ENCODE measurements around the gene TTC21B. TPM values are rescaled to one million over a fixed set of nuclear protein-coding genes. Genes with fewer than 3 reads are reported as not detected.

Gene TTC21B
- total RNA-seq, 2 experiments from 2014 or later: 26.2 to 29.8 TPM

DNA sequence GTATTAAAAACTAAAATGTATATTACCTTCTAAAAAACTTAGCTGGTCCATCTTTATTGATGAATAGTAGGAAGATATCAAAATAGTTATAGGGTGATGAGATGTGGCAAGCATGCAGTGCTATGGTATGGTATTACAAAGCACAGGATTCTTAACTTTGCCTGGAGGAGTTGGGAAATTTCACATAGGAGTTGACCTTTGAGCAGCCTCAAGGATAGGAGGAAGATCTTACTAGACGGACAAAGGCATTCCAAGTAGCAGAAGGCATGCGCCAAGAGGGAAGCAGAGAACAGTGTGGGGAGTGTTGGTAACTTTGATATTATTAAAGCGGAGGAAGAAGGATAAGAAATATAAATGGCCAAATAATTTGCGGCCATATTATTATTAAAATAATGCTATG, 60.0 kb downstream of the TTC21B start:
- no peaks in the 10 kb centered on the region for H3K79me2 ChIP-seq (ENCODE audit: insufficient read depth, low read depth, low read length)
- no peak overlapping the region for H3K27ac ChIP-seq (ENCODE audit: low read depth, low read length, poor library complexity, severe bottlenecking)
- no peak overlapping the region for H3K4me3 ChIP-seq (ENCODE audit: low read depth, low read length, poor library complexity, severe bottlenecking)
- H3K4me1 ChIP-seq (ENCODE audit: insufficient read depth, low read length, poor library complexity, severe bottlenecking): peaks cover 20% of the 10 kb centered on the region
- no peak overlapping the region for H3K4me2 ChIP-seq (ENCODE audit: low read length)
- H3K9me3 ChIP-seq (ENCODE audit: low read length): no peaks in the 10 kb centered on the region
- no peak for DNase-seq (ENCODE audit: low spot score)
- TF ChIP-seq EZH2phosphoT487 (IDR thresholded peaks at IDR 0.05; ENCODE audit: borderline replicate concordance, low read depth, low read length): no peak
- TF ChIP-seq CTCF (conservative IDR thresholded peaks at IDR 0.05; ENCODE audit: low read length): no peak
- H3K36me3 ChIP-seq (ENCODE audit: insufficient read depth, low read length): peaks cover 76% of the 10 kb centered on the region
- H2AFZ ChIP-seq (ENCODE audit: low read length): no peak overlapping the region
- ChIA-PET CTCF (ENCODE audit: unreplicated experiment) (no interaction called here), POLR2A (interaction anchor here (0.7 to 1.4 kb wide), 4 partner anchors 10 to 34 kb away, joined by 3 to 5 read pairs (median 3); no protein-coding TSS in a partner anchor)
- intact Hi-C loops (cut with micrococcal nuclease; ENCODE audit: unreplicated experiment): no loop called here
- 0 out of 2 replicates have a peak, but pooled peaks cover 3% of the 10 kb centered on the region for H4K20me1 ChIP-seq (ENCODE audit: insufficient read depth, low read length)
- BruUV-seq (replicated peaks): no TSS peak
- no peaks in the 10 kb centered on the region for H3K9me2 ChIP-seq (ENCODE audit: insufficient read depth, low read length)

DNA sequence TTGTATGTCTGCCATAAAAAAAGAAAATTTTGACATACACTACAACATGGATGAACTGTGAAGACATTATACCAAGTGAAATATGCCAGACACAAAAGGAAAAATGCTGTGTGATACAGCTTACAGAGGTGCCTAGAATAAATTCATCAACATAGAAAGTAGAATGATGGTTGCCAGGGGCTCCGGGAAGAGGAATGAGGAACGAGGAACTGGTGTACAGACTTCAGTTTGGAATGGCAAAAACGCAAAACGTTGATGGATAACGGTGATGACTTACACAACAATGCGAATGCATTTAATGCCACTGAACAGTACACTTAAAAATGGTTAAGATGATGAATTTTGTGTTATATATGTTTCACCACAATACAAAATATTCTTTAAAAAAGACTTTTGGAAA, 61.0 kb downstream of the TTC21B start:
- Histone ChIP-seq H3K4me2 (ENCODE audit: low read length) (no peak overlapping the region), H2AFZ (ENCODE audit: low read length) (no peak overlapping the region), H4K20me1 (ENCODE audit: insufficient read depth, low read length) (no peaks in the 10 kb centered on the region), H3K4me3 (ENCODE audit: low read depth, low read length, poor library complexity, severe bottlenecking) (no peak overlapping the region), H3K79me2 (ENCODE audit: insufficient read depth, low read depth, low read length) (no peaks in the 10 kb centered on the region), H3K36me3 (ENCODE audit: insufficient read depth, low read length) (peaks cover 72% of the 10 kb centered on the region), H3K9me3 (ENCODE audit: low read length) (no peaks in the 10 kb centered on the region), H3K4me1 (ENCODE audit: insufficient read depth, low read length, poor library complexity, severe bottlenecking) (peaks cover 14% of the 10 kb centered on the region), H3K9me2 (ENCODE audit: insufficient read depth, low read length) (no peaks in the 10 kb centered on the region), H3K27ac (ENCODE audit: low read depth, low read length, poor library complexity, severe bottlenecking) (no peak overlapping the region)
- DNase-seq (ENCODE audit: low spot score): no peak
- ChIA-PET CTCF (ENCODE audit: unreplicated experiment) (no interaction called here), POLR2A (interaction anchor here (1.0 to 1.2 kb wide), 2 partner anchors 10 to 11 kb away, joined by 3 to 4 read pairs; no protein-coding TSS in a partner anchor)
- intact Hi-C loops (cut with micrococcal nuclease; ENCODE audit: unreplicated experiment): no loop called here
- no TSS peak for BruUV-seq (replicated peaks)
- TF ChIP-seq CTCF (conservative IDR thresholded peaks at IDR 0.05; ENCODE audit: low read length): no peak

DNA sequence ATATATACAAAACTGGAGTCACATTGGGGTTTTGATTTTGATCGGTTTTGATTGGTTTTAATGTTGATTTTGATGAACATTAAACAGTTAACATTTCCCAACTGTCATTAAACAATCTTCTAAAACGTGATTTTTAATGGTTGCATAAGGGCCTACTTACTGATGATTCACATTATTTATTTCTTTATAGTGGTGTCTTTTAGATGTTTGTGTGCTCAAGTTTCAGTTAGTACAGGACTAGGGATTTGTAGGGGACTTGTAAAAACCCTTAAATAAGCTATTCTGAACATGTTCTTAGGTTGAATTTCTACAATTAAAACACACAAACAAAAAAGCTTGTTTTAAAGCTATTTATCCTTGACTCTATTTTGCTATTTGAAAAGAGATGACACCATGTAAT, 61.6 kb downstream of the TTC21B start:
- DNase-seq (ENCODE audit: low spot score): no peak
- Histone ChIP-seq H3K9me3 (ENCODE audit: low read length) (no peaks in the 10 kb centered on the region), H2AFZ (ENCODE audit: low read length) (no peak overlapping the region), H3K9me2 (ENCODE audit: insufficient read depth, low read length) (no peaks in the 10 kb centered on the region), H3K4me2 (ENCODE audit: low read length) (no peak overlapping the region), H3K36me3 (ENCODE audit: insufficient read depth, low read length) (peaks cover 67% of the 10 kb centered on the region), H3K4me1 (ENCODE audit: insufficient read depth, low read length, poor library complexity, severe bottlenecking) (peaks cover 9% of the 10 kb centered on the region), H3K79me2 (ENCODE audit: insufficient read depth, low read depth, low read length) (no peaks in the 10 kb centered on the region), H3K4me3 (ENCODE audit: low read depth, low read length, poor library complexity, severe bottlenecking) (no peak overlapping the region), H4K20me1 (ENCODE audit: insufficient read depth, low read length) (no peaks in the 10 kb centered on the region), H3K27ac (ENCODE audit: low read depth, low read length, poor library complexity, severe bottlenecking) (no peak overlapping the region)
- CTCF ChIA-PET (ENCODE audit: unreplicated experiment): no interaction called here
- TF ChIP-seq EZH2phosphoT487 (IDR thresholded peaks at IDR 0.05; ENCODE audit: borderline replicate concordance, low read depth, low read length): no peak
- TF ChIP-seq CTCF (conservative IDR thresholded peaks at IDR 0.05; ENCODE audit: low read length): no peak
- intact Hi-C loops (cut with micrococcal nuclease; ENCODE audit: unreplicated experiment): no loop called here
- POLR2A ChIA-PET: interaction anchor here (0.6 to 1.0 kb wide), 3 partner anchors 9 to 73 kb away, joined by 3 to 4 read pairs (median 3); no protein-coding TSS in a partner anchor
- BruUV-seq (replicated peaks): no TSS peak

All from OCI-LY7 (cell line).